Astrocyte (in vitro differentiated cells and primary cell): ENCODE data around the gene SHISAL1.

Experiments used
- CTCF ChIP-seq: IDR thresholded peaks from 2 replicates; pipeline ENCODE4 v1.5.1; 2011; ENCODE audit warnings: low read depth, mild to moderate bottlenecking, inconsistent platforms, low read length, moderate library complexity; ENCODE audit not compliant: insufficient read depth
- EZH2 ChIP-seq: IDR thresholded peaks from 2 replicates; pipeline ENCODE4 v1.6.1; 2012; ENCODE audit warnings: mild to moderate bottlenecking, low read length, inconsistent platforms; ENCODE audit not compliant: insufficient read depth

- TF ChIP-seq CTCF = no peak
- TF ChIP-seq EZH2 = no peak
Measured at GRCh38 chr22:44207173-44207980, 105.4 kb downstream of the SHISAL1 start.
